ENCODE data around the gene MEGF6.

Gene MEGF6

GRCh38 chr1:3485016-3485415 is 126.3 kb downstream of the MEGF6 start:
- DNase-seq (ENCODE audit: low spot score): no peak

- DNase-seq (ENCODE audit: low spot score): peak; percentile 77
These were observed 127.4 kb downstream of the MEGF6 start for GRCh38 chr1:3483801-3484444.

- DNase-seq (ENCODE audit: low spot score): no peak
These were observed 127.9 kb downstream of the MEGF6 start for GRCh38 chr1:3483380-3483779.

DNA sequence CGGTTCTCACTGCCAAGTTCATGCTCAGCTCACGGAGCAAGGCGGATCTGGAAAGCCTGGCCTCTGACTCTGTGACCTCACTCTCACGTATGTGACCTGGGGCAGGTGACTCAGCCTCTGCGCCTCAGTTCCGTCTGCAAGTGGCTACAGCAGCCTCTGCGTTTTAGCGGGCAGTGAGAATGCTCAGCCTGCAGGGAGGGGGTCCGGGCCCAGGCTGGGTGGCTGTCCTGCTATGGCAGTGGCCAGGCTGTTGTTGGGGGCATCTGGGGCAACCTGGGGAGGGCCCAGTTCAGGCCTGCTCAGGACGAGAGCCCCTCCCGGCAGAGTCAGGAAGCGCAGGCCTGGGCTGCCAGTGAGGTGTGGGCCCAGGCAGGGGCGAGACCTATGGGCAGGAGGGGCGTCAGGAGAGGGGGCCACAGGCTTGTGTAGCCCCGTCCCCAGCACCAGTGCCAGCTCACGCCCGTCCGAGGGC is 128.9 kb downstream of the MEGF6 start:
- no peak for DNase-seq (ENCODE audit: low spot score)

- no peak for DNase-seq (ENCODE audit: low spot score)
These were observed 129.4 kb downstream of the MEGF6 start for GRCh38 chr1:3481836-3482375.

DNA sequence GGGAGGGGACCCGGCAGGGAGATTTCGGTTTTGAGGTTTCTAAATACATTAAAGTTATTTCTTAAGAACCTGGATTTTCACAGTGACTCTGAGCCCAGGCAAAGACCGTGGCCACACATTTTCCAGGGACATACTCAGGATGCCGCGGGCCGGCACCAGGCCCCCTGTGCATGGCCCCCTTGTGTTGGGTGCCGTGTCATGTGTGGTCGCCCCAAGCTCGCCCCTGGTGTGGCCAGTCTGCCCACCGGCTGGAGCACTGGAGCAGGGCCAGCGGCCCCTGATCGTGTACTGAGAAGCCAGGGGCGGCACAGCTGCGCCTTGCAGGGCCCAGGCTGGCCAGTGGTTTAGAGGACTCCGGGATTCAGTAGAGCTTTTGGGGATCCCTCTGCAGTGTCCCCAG is 130.3 kb downstream of the MEGF6 start:
- no peak for DNase-seq (ENCODE audit: low spot score)

- no peak for DNase-seq (ENCODE audit: low spot score)
These were observed 131.0 kb downstream of the MEGF6 start for GRCh38 chr1:3480369-3480719.

- no peak for DNase-seq (ENCODE audit: low spot score)
These were observed 131.6 kb downstream of the MEGF6 start for GRCh38 chr1:3479511-3480368.

- no peak for DNase-seq (ENCODE audit: low spot score)
These were observed 133.1 kb downstream of the MEGF6 start for GRCh38 chr1:3478187-3478586.

GRCh38 chr1:3477241-3477995 is 133.9 kb downstream of the MEGF6 start:
- no peak for DNase-seq (ENCODE audit: low spot score)

- DNase-seq (ENCODE audit: low spot score): no peak
These were observed 134.6 kb downstream of the MEGF6 start for GRCh38 chr1:3476666-3477065.

DNA sequence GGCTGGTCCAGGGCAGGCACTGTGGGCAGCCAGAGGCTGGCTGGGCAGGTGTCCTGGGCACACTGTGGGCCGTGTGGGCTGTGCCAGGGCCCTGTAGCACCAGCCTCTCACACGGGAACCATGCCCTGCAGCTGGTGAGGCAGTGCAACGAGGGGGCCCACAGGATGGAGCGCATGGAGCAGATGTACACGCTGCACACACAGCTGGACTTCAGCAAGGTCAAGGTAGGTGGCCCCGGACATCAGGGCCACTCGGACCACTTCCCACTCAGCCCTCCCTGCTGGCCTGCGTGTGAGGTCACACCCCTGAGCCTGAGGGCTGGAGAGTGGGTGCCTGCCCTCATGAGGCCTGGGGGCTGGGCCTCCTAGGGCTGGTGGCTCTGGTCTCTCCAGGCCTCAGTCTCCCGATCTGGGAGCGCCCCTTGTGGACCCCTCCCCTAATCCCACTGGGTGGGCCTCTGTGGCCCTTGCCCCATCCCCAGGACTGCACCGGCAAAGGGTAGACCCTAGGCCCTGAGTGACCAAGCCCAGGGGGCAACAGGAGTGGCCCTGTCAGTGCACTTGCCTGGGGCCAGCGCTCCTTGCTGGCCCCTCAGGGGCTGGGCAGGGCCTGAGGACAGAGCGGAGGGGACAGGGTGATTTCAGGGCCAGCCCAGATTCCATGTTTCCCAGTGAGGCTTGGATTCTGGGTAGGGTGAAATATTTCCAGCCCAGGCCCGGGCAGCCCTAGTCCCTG is 135.3 kb downstream of the MEGF6 start:
- DNase-seq (ENCODE audit: low spot score): no peak

DNA sequence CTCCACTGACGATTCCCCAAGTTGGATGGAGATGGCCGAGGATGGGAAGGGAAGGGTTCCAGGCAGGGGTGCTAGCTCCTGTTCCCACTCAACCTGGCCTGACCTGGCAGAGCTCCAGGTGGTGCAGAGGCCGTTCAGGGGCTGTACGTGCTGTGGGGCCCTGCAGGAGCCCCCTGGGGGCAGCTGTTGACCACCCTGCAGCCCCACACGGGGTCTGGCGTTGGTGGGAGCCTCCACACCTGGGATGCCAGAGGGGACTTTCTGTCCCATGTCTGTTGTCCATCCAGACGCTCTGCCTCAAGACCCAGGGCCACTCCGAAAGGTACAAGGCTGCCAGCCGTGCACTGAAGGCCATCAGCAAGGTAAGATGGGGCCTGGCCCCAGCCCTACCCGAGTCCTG is 136.9 kb downstream of the MEGF6 start:
- no peak for DNase-seq (ENCODE audit: low spot score)

DNA sequence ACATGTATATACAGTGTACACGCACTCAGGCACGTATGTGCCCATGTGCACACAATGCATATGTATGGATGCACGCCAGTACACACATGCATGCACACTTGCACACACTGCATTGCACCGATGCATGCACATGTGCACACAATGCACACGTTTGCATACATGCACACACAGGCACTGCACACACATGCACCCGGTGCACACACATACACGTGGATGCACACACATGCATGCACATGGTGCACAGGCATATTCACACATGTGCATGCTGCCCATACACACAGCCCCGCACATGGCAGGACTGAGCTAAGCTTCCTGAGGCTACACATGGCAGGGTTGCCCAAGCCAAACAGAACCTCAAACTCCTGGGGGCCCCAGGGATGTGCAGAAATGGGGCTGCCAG is 137.3 kb downstream of the MEGF6 start:
- DNase-seq (ENCODE audit: low spot score): no peak

DNA sequence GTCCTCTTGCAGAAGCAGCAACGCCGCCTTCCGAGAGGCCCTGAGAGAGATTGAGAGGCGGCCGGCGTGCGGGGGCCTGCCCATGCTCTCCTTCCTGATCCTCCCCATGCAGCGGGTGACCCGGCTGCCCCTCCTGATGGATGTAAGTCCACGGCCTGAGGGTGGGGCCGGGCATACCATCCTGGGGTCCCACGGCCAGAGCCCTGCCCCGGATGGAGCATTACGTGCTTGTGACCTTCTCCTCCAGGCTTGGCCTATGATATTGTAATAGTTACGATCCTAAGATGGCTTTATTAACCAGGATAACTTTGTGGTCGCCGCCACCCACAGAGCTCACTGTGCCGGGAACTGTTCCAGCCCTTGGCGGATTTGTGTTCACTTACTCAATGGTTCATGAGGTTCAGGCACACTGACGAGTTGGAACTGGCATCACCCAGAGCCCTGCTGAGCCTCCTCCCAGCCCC is 137.9 kb downstream of the MEGF6 start:
- no peak for DNase-seq (ENCODE audit: low spot score)

GRCh38 chr1:3472906-3473305 is 138.4 kb downstream of the MEGF6 start:
- DNase-seq (ENCODE audit: low spot score): no peak

DNA sequence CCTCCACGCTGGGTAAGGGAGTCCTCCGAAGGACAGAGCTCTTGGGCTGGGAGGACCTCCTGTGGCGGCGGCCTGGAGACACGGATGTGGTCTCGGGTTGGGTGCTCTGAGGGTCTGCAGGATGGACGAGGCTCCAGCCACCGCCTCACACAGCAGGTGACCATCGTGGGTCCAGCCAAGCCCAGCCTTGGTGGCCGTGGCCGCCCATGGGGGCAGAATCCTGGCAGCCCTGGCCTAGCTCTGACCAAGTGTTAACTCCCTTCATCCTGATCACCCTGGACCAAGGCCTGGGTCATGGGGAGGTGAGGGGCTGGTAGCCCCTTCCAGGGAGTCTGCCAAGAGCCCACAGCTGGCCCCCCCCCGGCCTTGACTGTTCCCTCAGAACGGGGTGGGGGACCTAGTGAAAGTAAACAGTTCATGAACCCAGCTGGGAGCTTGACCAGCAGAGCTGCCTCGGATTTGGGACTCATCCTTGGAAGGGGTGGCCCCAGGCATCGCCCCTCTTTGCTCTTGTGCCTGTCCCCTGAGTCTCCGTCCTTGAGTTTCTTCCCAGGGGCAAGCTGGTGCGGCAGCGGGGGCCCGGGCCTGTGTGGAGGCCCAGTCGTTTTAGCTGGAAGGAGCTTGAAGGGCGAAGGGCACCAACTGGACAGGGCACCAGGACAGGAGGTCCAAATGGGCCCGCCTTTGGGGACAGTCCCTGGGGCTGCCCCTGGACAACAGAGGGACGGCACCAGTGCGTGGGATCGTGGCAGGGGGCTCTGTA is 139.0 kb downstream of the MEGF6 start:
- no peak for DNase-seq (ENCODE audit: low spot score)

DNA sequence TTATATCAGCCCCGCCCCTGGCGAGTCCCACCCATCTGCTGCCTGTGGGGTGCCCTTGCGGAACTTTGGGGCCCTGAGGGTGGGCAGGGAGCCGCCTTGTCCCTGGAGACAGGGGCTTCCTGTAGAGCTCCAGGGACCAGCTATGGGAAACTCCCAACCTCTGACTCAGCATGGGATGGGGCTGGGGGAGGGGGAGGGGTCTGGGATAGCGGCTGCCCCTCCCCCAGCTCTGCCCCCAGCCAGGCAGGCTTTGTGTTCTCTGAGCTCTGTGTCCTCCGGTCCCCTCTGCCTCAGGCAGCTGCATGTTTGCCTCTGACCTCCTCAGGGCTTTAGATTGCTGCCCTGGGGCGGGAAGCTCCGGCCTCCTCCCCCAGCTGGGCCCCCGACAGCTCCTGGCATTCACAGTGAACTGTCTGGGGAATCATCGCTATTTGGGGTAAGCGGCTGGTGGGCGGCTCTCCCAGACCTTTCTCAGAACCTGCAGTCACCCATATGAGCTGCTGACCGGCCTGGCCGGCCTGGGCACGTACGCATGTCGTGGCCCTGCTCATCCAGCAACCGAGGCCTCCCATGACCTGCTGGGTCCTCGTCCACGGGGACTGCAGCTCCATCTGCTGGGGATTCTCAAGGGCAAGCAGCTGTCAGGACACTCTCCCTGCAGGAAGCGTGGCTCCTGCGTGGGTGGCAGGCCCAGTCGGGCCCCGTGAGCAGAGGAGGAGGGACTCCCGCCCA is 139.8 kb downstream of the MEGF6 start:
- DNase-seq (ENCODE audit: low spot score): peak; percentile 87

DNA sequence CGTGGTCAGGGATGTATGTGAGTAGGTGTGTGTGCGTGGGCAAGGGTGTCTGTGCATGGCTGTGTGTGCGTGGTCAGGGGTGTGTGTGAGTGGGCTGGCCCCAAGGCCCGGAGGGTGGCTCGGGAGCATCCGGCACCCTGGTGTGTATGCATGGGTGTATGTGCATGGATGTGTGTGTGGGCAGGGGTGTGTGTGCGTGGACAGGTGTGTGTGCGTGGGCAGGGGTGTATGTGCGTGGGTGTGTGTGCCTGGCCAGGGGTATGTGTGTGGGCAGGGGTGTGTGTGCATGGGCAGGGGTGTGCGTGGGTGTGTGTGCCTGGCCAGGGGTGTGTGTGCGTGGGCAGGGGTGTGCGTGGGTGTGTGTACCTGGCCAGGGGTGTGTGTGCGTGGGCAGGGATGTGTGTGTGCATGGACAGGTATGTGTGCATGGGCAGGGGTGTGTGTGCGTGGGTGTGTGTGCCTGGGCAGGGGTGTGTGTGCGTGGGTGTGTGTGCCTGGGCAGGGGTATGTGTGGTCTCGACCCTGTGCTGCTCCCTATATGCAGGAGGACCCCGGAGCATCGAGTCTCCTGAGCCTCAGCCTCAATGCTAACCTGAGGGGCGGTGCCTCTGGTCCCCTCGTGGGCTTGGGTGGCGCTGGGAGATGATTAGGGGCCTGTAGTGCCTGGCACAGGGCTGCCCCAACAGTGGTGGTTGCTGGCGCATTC is 140.5 kb downstream of the MEGF6 start:
- no peak for DNase-seq (ENCODE audit: low spot score)

All from hepatic stellate cell (primary cell).